NCI-H146 treated with DMSO at 0.1 percent for 48 hours (cell line): ENCODE data around the gene NPIPB12.
"Not testable (repeated sequence)": the region's sequence is repeated elsewhere in the genome, so short reads cannot be mapped to it uniquely, and the experiment has no call there.

Source experiments
- DNase-seq: peaks from one replicate; lab custom pipeline; 2025; ENCODE audit not compliant: unreplicated experiment; lab: John Stamatoyannopoulos, UW

NPIPB12 gene

DNA sequence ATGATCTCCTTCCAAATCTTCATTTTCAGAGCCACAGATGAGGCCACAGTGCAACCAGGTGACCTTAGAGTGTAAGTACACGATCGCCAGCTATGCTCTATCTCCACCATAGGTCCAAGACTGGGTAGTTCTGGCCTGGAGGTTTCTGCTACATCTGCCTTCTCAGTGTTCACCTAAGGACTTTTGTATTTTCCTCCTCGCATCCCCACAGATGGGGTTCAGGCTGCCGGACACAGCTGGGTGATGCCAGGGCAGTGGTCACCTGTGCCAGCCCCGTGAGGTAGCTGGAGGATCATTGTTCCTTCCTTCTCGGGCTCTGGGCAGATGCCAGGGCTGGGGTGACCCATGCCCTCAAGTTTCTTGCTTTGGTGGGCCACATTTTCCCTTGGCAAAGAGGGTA is at the start of gene NPIPB12:
TSS of gene NPIPB12 (minus strand) at position 101 of the 400 bp plus-strand sequence.
- DNase-seq, result not testable (repeated sequence)

DNA sequence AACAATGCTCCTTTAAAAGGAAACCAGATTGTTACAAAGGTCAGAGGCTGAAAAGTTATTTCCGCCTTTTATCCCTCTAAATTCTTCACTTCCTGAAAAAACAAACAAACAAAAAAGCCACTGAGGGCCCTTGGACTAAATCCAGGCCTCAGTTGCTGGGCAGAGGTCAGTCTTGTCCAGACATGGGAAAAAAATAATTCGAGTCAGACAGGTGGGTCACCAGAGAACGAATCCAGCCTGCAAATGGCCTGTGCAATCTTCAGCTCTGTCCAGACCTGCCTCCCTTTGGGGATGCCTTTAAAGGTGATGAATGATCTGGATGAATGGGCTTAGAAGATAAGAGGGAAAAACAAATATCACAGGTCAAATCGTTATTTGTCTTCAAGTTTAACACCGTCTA is 15.3 kb upstream of the NPIPB12 start:
- not testable (repeated sequence) for DNase-seq

DNA sequence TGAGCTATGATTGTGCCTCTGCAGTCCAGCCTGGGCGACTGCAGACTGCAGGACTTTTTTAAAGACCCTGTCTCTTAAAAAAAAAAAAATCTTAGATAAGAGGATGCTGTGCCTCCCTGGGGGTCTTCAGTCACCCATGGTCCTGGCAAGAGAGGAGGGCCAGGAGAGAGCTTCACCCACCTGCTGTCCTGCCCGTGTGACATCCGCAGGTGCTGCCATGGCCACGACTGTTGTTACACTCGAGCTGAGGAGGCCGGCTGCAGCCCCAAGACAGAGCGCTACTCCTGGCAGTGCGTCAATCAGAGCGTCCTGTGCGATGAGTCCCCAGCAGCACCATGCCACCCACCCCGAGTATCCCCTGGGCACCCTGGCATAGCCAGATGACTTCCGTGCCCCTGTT is 23.9 kb downstream of the NPIPB12 start:
- DNase-seq, result not testable (repeated sequence)

DNA sequence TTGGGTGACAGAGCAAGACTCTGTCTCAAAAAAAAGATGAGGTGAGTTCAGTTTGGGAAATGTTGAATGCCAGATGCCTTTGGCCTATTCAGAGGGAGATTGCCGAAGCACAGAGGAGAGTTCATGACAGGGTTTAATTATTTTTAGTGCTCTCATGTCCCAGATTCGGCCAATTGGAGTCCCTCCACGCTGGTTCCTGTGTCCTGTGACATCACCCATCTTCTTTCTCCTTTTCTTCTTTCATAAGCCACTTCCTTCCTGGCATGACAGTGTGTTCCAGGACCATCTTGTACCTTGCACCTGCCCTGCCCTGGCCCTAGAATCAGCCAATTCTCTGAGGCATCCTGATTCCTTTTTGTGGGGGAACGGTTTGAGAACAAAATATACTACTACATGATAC is 34.1 kb downstream of the NPIPB12 start:
- not testable (repeated sequence) for DNase-seq

DNA sequence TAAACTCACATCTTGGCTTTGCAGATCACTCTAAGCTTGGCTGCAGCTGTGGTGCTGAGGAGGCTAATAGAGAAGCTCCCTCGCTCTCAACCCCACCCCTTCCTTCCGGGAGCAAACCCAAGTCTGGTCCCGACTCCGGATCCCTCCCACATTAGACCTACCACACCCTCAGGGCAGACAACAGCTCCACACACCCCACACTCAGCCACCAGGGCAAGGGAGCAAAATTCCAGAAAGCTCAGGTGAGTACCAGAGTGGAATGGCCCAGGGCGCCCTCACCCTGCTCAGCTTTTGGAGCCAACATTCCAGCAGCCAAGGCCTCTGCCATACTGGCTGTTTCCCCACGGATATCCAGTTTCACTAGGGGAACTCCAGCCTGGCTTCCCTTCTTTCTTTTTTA is 36.5 kb downstream of the NPIPB12 start:
- not testable (repeated sequence) for DNase-seq

DNA sequence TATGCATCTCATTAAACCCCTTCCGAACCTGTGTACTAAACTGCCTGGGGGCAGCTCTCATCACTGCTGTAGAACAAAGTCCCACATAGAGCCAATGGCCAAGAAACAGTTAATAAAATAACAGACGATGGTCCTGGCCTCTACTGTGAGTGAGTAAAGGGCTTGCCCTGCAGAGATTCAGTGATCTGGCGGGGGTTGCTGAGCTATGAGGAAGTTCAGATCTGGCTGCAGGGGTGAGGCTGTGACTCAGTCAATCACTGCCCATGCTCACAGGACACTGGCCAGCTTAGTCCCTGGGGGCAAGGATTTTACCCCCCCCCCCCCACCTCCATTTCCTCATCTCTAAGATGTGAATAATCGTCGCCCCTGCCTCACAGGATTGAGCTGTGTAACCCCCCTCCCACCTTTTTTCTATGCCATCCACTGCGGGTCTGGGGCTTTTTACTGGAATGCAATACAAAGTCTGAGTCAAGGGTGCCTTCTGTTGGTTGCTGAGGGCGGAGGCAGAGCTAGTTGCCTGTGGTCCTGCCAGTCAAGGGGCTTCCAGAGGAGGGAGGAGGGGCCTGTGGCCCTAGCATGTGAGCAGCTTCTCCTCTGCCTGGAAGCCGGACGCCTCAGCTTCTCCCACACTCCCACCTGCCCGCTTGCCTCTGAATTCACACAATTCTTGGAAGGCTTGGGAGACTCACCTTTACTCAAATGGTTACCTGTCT is 38.4 kb downstream of the NPIPB12 start:
- DNase-seq, result not testable (repeated sequence)

DNA sequence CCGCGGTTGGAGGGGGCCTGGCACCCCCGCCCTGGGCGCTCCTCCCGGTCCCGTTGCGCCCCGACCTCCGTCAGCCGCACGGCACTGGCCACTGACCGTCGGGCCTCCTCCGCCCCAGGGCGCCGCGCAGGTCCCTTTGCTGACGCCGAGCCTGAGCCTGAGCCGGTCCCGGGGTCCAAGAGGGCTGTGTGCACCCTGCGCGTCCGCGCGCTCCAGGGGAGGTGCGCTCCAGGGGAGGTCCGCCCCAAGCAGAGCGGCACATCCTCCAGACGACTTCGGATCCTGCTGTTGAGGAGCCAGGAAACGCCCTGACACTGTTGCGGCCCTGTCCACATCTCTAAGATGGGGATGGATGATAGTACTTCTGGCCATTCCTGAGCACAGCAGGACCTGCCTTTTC is 39.3 kb downstream of the NPIPB12 start:
- not testable (repeated sequence) for DNase-seq

DNA sequence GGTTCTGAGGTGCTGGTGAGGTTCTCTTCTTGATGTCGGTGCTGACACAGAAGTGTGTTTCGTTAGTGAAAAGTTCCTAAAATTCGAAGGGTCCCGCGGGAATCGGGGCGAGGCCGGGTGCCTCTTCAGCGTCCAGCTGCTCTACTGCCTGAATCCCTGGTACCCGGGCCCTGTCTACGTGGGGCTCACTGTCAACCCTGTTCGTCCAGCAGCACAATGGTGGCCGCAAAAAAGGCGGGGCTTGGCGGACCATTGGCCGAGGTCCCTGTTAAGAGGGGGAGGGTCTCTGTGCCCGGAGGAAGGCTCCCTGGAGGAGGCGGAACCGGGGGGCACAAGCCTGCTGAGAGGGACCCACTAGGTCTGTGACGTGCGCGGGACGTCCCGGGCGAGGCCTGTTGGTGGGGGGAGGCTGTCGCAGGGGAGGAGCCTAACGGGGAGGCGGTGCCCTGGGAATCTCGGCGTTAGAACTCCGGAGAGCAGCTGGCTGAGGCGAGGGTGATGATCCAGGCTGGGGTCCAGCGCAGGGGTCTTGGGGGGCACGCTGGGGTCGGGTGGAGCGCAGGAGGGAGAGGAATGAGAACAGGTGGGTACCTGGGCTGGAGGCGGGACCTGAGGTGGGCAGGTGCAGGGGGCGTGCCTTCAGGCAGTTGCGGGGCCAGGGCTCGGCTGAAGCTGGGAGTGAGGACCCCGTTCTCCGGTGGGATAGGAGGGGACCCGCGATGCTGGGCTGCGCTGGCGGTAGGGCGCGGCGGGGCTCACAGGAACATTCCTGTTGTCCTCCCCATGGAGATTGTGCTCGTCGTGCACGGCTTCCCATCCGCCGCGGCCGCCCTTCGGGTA is 40.0 kb downstream of the NPIPB12 start:
- DNase-seq, result not testable (repeated sequence)

DNA sequence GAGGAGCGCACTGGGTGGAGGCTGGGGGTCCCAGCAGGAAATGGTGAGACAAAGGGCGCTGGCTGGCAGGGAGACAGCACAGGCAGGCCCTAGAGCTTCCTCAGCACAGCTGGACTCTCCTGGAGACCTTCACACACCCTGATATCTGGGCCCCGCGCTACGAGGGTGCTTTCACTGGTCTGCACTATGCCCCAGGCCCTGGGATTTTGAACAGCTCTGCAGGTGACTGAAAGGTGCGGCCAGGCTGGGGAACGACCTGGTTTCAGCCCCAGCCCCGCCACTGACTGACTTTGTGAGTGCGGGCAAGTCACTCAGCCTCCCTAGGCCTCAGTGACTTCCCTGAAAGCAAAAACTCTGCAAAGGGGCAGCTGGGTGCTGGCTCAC is 45.6 kb downstream of the NPIPB12 start:
- DNase-seq, result not testable (repeated sequence)

DNA sequence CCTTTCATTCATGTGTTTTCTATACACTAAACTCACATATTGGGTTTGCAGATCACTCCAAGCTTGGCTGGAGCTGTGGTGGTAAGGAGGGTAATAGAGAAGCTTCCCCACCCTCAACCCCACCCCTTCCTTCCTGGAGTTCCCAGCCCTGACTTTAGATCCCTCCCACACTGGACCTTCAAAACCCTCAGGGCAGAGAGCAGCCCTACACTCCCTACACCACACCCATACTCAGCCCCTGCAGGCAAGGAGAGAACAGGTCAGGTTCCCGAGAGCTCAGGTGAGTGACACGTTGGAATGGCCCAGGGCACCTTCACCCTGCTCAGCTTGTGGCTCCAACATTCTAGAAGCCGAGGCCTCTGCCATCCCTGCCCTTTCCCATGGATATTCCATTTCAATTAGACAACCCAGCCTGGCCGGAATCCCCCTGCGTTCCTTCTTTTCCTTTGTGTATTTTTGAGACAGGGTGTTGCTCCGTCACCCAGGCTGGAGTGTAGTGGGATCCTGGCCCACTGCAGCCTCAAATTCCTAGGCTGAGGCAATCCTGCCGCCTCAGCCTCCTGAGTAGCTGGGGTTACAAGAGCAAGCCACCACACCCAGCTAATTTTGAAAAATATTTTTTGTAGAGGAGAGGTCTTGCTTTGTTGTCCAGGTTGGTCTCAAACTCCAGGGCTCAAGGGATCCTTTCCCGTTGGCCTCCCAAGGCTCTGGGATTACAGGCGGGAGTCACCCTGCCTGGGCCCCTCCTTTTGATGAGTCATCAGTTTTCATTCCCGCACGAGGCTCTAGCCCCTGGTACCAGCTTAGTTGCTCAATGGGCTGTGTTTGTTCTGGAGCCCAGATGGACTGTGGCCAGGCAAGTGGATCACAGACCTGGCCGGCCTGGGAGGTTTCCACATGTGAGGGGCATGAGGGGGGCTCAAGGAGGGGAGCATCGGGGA is 46.2 kb downstream of the NPIPB12 start, which contains the start of gene SULT1A4:
TSS of gene SULT1A4 (plus strand) at position 208 of the 941 bp plus-strand sequence. CDS start 1,473 bp downstream, outside the sequence.
- DNase-seq, result not testable (repeated sequence)

DNA sequence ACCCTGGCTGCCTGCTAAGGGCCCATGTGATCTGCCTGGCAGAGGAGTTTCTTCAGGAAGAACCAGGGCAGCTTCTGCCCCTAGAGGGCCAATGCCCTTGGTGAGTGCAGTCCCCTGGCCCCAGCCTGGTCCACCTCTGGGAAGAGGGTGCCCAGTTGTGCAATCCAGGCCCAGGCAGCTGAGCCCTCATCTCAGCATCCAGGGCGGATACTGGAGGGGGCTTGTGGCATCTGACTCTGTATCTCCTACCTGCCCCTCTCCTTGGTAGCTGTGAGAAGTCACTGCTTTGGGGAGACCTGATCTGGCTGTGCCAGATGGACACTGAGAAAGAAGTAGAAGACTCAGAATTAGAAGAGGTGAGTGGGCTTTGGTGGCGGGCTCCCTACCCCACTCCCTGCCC is 48.5 kb downstream of the NPIPB12 start:
- DNase-seq, result not testable (repeated sequence)

DNA sequence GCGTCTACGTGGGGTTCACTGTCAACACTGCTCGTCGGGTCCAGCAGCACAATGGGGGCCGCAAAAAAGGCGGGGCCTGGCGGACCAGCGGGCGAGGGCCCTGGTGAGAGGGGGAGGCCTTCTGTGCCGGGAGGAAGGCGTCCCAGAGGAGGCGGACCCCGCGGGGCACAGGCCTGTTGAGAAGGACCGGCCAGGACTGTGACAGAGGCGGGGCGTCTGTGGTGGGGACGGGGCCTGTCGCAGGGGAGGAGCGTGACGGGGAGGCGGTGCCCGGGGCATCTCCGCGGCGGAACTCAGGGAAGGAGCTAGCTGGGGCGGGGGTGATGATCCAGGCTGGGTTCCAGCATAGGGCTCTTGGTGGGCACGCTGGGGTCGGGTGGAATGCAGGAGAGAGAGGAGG is 51.4 kb downstream of the NPIPB12 start:
- DNase-seq, result not testable (repeated sequence)

DNA sequence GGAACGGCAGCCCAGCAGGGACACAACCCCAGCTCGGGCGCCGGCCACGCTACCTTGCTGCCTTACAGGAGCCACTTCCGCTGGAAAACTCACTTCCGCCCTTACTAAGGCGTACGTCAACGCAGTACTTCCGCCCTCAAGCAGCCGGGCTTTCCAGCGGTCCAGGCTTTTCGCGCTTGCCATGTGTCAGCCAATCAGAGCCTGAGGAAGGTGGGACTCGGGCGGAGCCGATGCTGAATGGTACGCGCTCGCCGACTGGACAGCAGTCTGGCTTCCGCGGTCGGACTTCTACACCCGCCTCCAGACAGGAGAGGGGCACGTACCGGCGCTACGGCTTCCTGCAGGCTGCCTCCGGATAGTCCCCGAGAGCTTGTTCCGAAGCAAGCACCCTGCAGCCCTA is 51.9 kb downstream of the NPIPB12 start, which contains the start of the genes BOLA2 and SLX1B:
TSS of gene BOLA2 (minus strand) at position 83 of the 400 bp plus-strand sequence. CDS start 98 bp downstream, outside the sequence.
TSS of gene SLX1B (plus strand) at position 265 of the 400 bp plus-strand sequence.
- DNase-seq, result not testable (repeated sequence)

DNA sequence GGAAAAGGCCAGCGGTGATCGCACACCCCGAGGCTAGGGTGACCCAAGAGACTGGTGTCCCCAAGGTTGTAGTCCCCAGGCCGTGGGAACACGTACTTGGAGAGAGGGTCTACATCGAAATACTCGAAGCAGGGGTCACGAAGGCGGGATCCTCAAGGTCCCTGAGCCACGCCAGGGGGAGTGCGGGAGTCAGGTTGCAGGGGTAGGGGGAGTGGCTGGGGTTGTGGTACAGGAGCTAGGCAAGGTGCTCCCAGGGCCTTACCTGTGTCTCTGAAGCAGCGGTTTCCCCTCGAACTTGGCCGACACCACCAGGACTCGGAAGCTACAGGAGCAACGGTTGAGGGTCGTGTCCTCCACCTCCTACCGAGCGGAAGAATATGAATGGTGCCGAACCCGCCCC is 52.5 kb downstream of the NPIPB12 start:
- DNase-seq, result not testable (repeated sequence)
